HepG2 (cell line): ENCODE data around the gene RXRG. TPM values are rescaled to one million over a fixed set of nuclear protein-coding genes. Genes with fewer than 3 reads are reported as not detected.

Source experiments
- ATF3 ChIP-seq: sonication (generic); formaldehyde crosslinking; IDR thresholded peaks from 2 replicates; pipeline ENCODE4 v1.4.0; 2020; ENCODE audit warnings: missing genetic modification reagents
- FOSL2 ChIP-seq: sonication (generic); formaldehyde crosslinking; IDR thresholded peaks from 2 replicates; pipeline ENCODE4 v1.4.0; 2020; ENCODE audit warnings: missing genetic modification reagents
- FOXO1 ChIP-seq: sonication (generic); formaldehyde crosslinking; IDR thresholded peaks from 2 replicates; pipeline ENCODE4 v1.4.0; 2020; ENCODE audit warnings: missing genetic modification reagents
- JUND ChIP-seq: sonication (generic); formaldehyde crosslinking; IDR thresholded peaks from 2 replicates; pipeline ENCODE4 v1.8.0; 2022; ENCODE audit warnings: mild to moderate bottlenecking, missing genetic modification reagents
- MAF1 ChIP-seq: sonication (generic); formaldehyde crosslinking; IDR thresholded peaks from 2 replicates; pipeline ENCODE4 v1.5.0; 2020; ENCODE audit warnings: missing genetic modification reagents, borderline replicate concordance
- MEIS1 ChIP-seq: sonication (generic); formaldehyde crosslinking; IDR thresholded peaks from 2 replicates; pipeline ENCODE4 v1.9.0; 2021; ENCODE audit warnings: mild to moderate bottlenecking, missing genetic modification reagents, moderate library complexity, borderline replicate concordance
- PAXIP1 ChIP-seq: sonication (generic); formaldehyde crosslinking; conservative IDR thresholded peaks from 2 replicates; pipeline ENCODE4 v1.4.0; 2020; ENCODE audit warnings: mild to moderate bottlenecking, missing genetic modification reagents, moderate library complexity
- SIX4 ChIP-seq: sonication (generic); formaldehyde crosslinking; IDR thresholded peaks from 2 replicates; pipeline ENCODE4 v1.4.0; 2020; ENCODE audit warnings: missing genetic modification reagents
- ZFY ChIP-seq: sonication (generic); formaldehyde crosslinking; IDR thresholded peaks from 2 replicates; pipeline ENCODE4 v1.4.0; 2020; ENCODE audit warnings: missing genetic modification reagents
- ZNF224 ChIP-seq: sonication (generic); formaldehyde crosslinking; IDR thresholded peaks from 2 replicates; pipeline ENCODE4 v1.5.0; 2020; ENCODE audit warnings: mild to moderate bottlenecking, missing genetic modification reagents
- ZNF292 ChIP-seq: sonication (generic); formaldehyde crosslinking; IDR thresholded peaks from 2 replicates; pipeline ENCODE4 v1.8.1; 2022; ENCODE audit warnings: mild to moderate bottlenecking, low read depth, missing genetic modification reagents, borderline replicate concordance
- ZNF441 ChIP-seq: sonication (generic); formaldehyde crosslinking; IDR thresholded peaks from 2 replicates; pipeline ENCODE4 v1.7.0; 2021; ENCODE audit warnings: missing genetic modification reagents, borderline replicate concordance
- ZNF598 ChIP-seq: sonication (generic); formaldehyde crosslinking; IDR thresholded peaks from 2 replicates; pipeline ENCODE4 v1.5.1; 2020; ENCODE audit warnings: mild to moderate bottlenecking, missing genetic modification reagents, borderline replicate concordance
- ZNF644 ChIP-seq: IDR thresholded peaks from 2 replicates; pipeline ENCODE4 v1.6.1; 2016; ENCODE audit warnings: low read depth
- ZNF816 ChIP-seq: sonication (generic); formaldehyde crosslinking; IDR thresholded peaks from 2 replicates; pipeline ENCODE4 v1.8.0; 2022; ENCODE audit warnings: missing genetic modification reagents, mild to moderate bottlenecking, borderline replicate concordance
- polyA plus RNA-seq, 8 experiments: library from polyadenylated mRNA; depleted of rRNA in 3 of 8; stranded (reverse) in 7 of 8; unstranded in 1 of 8; fragments of >200 nt; fragmentation: Illumina TruSeq in 4 of 8; extraction: Trizol in 4 of 8; gene quantifications; 2 replicates each; pipeline versions ENCODE4 v1.2.1 to v1.2.3, GENCODE V29; 2011 to 2016; ENCODE audit warnings: low read depth in 4 of 8, missing spikeins in 1 of 8, mixed read lengths in 1 of 8; ENCODE audit not compliant: insufficient read depth in 1 of 8
- total RNA-seq, 5 experiments: library from RNA; depleted of rRNA; stranded (reverse); fragments of >200 nt; fragmentation: Illumina TruSeq; extraction: Trizol; gene quantifications; 2 replicates each; pipeline ENCODE4 v1.2.3, GENCODE V29; 2016; ENCODE audit warnings: low read depth in 1 of 5
- TF ChIP-seq, protein P1 (sequence below): IDR thresholded peaks from 2 replicates; pipeline ENCODE4 v1.6.1; 2016; ENCODE audit warnings: low read depth
- TF ChIP-seq, protein P2 (sequence below): sonication (generic); formaldehyde crosslinking; IDR thresholded peaks from 2 replicates; pipeline ENCODE4 v1.4.0; 2020; ENCODE audit warnings: mild to moderate bottlenecking, missing genetic modification reagents

Gene RXRG
- total and polyA plus RNA-seq, 2 of the 13 experiments (the other 11 are each of a cell fraction or from before 2014, with no cell fraction given) = not detected

- TF ChIP-seq ZNF598 (no peak), ZNF292 (no peak), JUND (CRISPR knock-in tag) (peak; percentile 89), ATF3 (peak; percentile 63; the same call in 1 of the 2 replicates), ZNF816 (CRISPR knock-in tag) (no peak), ZNF224 (CRISPR knock-in tag) (no peak), MAF1 (no peak), FOSL2 (CRISPR knock-in tag) (peak; percentile 97), SIX4 (CRISPR knock-in tag) (0 out of 2 replicates have a peak, but pooled peaks have one; percentile 32), ZNF441 (no peak), FOXO1 (CRISPR knock-in tag) (no peak), ZFY (CRISPR knock-in tag) (no peak), ZNF644 (CRISPR knock-in tag) (peak; percentile 93), PAXIP1 (CRISPR knock-in tag) (no peak), MEIS1 (no peak)
- TF ChIP-seq, protein P1, sequence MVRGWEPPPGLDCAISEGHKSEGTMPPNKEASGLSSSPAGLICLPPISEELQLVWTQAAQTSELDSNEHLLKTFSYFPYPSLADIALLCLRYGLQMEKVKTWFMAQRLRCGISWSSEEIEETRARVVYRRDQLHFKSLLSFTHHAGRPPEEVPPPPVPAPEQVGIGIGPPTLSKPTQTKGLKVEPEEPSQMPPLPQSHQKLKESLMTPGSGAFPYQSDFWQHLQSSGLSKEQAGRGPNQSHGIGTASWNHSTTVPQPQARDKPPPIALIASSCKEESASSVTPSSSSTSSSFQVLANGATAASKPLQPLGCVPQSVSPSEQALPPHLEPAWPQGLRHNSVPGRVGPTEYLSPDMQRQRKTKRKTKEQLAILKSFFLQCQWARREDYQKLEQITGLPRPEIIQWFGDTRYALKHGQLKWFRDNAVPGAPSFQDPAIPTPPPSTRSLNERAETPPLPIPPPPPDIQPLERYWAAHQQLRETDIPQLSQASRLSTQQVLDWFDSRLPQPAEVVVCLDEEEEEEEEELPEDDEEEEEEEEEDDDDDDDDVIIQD (CRISPR knock-in tag) = no peak
- TF ChIP-seq, protein P2, sequence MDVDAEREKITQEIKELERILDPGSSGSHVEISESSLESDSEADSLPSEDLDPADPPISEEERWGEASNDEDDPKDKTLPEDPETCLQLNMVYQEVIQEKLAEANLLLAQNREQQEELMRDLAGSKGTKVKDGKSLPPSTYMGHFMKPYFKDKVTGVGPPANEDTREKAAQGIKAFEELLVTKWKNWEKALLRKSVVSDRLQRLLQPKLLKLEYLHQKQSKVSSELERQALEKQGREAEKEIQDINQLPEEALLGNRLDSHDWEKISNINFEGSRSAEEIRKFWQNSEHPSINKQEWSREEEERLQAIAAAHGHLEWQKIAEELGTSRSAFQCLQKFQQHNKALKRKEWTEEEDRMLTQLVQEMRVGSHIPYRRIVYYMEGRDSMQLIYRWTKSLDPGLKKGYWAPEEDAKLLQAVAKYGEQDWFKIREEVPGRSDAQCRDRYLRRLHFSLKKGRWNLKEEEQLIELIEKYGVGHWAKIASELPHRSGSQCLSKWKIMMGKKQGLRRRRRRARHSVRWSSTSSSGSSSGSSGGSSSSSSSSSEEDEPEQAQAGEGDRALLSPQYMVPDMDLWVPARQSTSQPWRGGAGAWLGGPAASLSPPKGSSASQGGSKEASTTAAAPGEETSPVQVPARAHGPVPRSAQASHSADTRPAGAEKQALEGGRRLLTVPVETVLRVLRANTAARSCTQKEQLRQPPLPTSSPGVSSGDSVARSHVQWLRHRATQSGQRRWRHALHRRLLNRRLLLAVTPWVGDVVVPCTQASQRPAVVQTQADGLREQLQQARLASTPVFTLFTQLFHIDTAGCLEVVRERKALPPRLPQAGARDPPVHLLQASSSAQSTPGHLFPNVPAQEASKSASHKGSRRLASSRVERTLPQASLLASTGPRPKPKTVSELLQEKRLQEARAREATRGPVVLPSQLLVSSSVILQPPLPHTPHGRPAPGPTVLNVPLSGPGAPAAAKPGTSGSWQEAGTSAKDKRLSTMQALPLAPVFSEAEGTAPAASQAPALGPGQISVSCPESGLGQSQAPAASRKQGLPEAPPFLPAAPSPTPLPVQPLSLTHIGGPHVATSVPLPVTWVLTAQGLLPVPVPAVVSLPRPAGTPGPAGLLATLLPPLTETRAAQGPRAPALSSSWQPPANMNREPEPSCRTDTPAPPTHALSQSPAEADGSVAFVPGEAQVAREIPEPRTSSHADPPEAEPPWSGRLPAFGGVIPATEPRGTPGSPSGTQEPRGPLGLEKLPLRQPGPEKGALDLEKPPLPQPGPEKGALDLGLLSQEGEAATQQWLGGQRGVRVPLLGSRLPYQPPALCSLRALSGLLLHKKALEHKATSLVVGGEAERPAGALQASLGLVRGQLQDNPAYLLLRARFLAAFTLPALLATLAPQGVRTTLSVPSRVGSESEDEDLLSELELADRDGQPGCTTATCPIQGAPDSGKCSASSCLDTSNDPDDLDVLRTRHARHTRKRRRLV = no peak
Measured at GRCh38 chr1:165408518-165408917, 36.4 kb downstream of the RXRG start (continued).
